Frontal cortex (tissue), 4 donors: ENCODE data around the gene ARAF. TPM values are rescaled to one million over a fixed set of nuclear protein-coding genes. Genes with fewer than 3 reads are reported as not detected.
A peak's percentile ranks its signal among the peaks of the same experiment; 100 is the strongest.

ENCODE experiments used
- DNase-seq, 2 donors: peaks; one replicate each; pipeline ENCODE4 v3.0.0; 2012; ENCODE audit warnings: low spot score in 2 of 2
- FAIRE-seq: peaks from 2 replicates; lab custom pipeline; 2012; peaks lifted over from hg19 to GRCh38; lab: Jason Lieb, UNC
- small RNA-seq: library from RNA; depleted of rRNA; stranded (forward); fragments of <200 nt; gene quantifications from one replicate; pipeline ENCODE3, GENCODE V24; 2014
- total RNA-seq: library from RNA; depleted of rRNA; stranded (reverse); fragments of >200 nt; gene quantifications from one replicate; pipeline ENCODE4 v1.2.3, GENCODE V29; 2014
- donor health status: control.
- donor health status: control.
- donor health status: control.

Gene ARAF
- total RNA-seq, 1 donor from 2014 or later: 4.5 TPM

DNA sequence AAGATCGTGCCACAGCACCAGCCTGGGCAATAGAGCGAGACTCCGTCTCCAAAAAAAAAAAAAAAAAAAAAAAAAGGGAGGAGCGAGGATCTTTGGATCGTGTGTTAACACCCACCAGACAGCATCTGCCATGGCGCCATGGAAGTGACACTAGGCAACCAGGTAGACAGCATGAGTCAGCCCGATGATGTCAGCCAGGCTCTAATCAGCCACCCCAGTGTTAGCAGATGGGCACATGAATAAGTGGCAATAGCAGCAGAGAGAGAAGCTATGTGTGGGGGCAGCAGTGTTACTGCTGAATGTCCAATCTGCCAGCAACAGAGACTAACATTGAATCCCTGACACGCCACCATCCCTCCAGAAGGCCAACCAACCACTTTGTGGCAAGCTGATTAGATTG lies 52.1 kb downstream of the ARAF start:
- FAIRE-seq: no peak
- DNase-seq: no peak

DNA sequence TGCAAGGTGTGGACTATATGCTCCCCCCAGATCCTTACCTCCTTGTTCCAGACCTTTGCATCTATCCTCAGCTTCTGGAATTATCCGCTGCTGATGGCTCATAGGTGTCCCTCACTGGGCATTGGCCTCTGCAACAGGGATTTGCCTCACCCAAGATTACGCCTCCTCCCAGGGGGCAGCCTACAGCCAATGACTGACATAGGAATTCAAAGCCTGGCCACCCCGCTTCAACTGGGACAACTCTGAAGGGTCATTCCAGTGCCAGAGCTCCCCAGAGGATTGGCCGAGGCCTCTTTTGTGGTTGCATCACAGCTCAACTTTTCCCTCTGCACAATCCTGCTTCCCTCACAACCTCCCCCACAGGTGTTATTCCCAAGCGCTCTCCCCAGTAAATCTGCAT lies 53.6 kb downstream of the ARAF start:
- DNase-seq: no peak
- FAIRE-seq: no peak

DNA sequence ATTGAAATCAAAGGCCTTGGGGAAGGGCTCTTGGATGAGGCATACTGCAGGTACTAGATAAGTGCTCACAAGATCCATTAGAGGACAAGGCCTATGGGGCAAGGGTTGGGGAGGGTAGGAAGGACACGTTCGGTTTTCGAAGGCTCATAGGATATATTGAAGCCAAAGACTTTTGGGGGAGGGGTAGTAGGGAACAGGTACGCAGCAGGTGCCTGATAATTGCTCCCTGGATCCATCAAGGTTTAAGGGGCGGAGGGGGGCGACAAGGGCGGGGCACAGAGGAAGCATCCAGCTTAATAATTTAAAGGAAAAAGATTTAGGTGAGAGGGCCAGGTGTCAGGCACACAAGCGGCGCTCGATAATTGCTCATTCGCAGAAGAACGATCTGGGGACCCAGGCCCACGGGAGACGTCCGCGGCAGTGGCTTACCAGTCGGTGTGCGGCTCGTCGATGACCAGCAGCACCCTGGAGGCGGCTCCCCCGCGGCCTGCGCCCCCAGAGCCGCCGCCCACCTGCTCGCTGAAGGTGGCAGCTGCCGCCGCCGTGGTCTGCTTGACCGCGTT lies 58.0 kb downstream of the ARAF start:
- no peak for DNase-seq
- no peak for FAIRE-seq

DNA sequence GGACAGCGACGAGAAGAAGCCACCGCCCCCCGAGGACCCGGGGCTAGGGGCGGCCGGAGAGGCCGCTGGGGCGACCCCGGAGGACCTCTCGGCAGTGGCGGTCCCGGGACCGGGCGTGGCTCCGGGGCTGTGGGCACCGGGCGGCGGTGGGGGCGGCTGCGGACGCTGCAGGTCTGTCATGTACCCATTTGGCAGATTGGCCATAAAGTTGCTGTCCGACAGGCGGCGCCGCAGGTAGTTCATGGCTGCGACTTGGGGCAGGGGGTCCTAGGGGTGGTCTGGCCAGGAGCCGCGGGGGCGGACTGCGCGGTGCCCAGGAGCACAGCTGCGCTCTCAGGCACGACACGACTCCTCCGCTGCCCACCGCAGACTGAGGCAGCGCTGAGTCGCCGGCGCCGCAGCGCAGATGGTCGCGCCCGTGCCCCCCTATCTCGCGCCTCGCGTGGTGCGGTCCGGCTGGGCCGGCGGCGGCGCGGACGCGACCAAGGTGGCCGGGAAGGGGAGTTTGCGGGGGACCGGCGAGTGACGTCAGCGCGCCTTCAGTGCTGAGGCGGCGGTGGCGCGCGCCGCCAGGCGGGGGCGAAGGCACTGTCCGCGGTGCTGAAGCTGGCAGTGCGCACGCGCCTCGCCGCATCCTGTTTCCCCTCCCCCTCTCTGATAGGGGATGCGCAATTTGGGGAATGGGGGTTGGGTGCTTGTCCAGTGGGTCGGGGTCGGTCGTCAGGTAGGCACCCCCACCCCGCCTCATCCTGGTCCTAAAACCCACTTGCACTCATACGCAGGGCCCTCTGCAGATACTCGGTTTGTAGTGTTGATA lies 58.7 kb downstream of the ARAF start, which contains the start of gene SYN1:
Gene SYN1, minus strand, starts transcription at position 372 of the 817 bp plus-strand sequence. Its CDS starts 129 bp downstream, at position 243.
- DNase-seq (peak; percentile 93 to 94), FAIRE-seq (no peak)

DNA sequence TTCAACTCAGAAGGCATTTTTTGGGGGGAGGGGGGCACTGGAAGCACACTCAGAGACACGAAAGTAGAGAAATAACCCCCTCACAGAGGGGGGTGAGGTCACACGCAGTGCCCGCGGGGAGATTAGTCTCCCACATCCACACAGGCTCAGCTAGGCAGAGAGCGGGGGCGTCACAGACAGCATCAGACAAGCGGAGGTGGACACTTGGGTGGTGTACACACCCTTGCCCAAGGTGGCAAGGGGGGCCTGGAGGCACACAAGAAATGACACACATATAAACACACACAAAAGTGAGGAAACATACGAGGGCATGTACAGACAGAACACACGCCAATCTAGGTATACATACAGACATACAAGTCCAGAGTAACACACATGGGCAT lies 59.3 kb downstream of the ARAF start:
- no peak for FAIRE-seq
- DNase-seq: no peak

Small RNA genes lying within 50 kb of the gene (small RNA-seq; reads per million reads assigned to genes)
- gene MIR4769: not detected

Other genes with a start within 250 kb of the ARAF start
- 4.9 TPM for gene ZNF157, start 190.6 kb upstream of the ARAF start, total RNA-seq
- gene ZNF41, start 78.0 kb upstream of the ARAF start, total RNA-seq: 12.2 TPM
- gene TIMP1, start 21.2 kb downstream of the ARAF start, total RNA-seq: 2.9 TPM
- gene SYN1, start 58.7 kb downstream of the ARAF start, total RNA-seq: 14.7 TPM
- gene CFP, start 68.7 kb downstream of the ARAF start, total RNA-seq: 0.82 TPM
- 17.5 TPM for gene ELK1, start 89.4 kb downstream of the ARAF start, total RNA-seq
- 86.0 TPM for gene UXT, start 98.0 kb downstream of the ARAF start, total RNA-seq